Measurements from ENCODE around the gene KIAA1755.

KIAA1755 gene

DNA sequence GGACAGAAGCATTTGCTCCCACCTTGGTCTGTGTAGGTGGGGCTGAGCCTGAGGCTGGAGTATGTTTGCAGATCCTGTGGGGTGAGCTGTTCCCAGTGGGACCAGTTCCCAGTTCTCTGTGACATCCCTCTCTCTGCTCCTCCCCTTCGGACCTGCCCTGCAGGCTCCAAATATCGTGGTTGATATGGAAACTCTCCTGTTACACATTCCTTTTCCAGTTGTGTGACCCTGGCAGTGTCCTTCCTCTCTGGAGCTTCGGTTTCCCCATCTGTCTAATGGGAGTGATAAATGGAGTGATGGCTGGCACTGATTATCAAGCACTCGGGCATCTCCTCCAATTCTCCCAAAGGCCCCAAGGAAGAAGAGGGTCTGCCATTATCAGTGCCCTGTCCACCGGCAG lies 79.8 kb downstream of the KIAA1755 start:
- H3K4me2 ChIP-seq (ENCODE audit: low read depth, low read length, poor library complexity, severe bottlenecking) = no peak overlapping the region
- H3K9me3 ChIP-seq (ENCODE audit: insufficient read depth, low read depth, low read length) = no peaks in the 10 kb centered on the region

DNA sequence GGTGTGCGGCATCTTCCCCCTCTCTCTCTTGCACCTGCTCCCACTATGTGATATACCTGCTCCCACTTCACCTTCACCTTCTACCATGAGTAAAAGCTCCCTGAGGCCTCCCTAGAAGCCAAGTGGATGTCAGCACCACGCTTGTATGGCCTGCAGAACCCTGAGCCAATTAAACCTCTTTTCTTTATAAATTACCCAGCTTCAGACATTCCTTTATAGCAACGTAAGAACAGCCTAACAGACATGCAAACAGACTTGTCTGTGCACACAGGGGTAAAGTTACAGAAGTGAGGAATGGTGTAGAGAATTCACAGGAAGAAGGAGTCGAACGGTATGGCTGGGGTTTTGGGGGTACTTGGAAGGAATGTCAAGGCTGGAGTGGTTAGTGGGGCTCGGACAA lies 80.7 kb downstream of the KIAA1755 start:
- Histone ChIP-seq H2AFZ (ENCODE audit: low read length) (no peak overlapping the region), H3K4me1 (ENCODE audit: insufficient read depth, low read length, poor library complexity, severe bottlenecking) (no peaks in the 10 kb centered on the region), H3K27me3 (ENCODE audit: insufficient read depth, low read length, poor library complexity, severe bottlenecking) (no peaks in the 10 kb centered on the region), H3K4me3 (ENCODE audit: low read length, poor library complexity, severe bottlenecking) (no peak overlapping the region), H3K9me2 (replicated peaks; ENCODE audit: low read depth, low read length) (no peaks in the 10 kb centered on the region), H3K4me2 (ENCODE audit: low read depth, low read length, poor library complexity, severe bottlenecking) (no peak overlapping the region), H3F3A (ENCODE audit: low read depth) (no peaks in the 10 kb centered on the region), H3K36me3 (ENCODE audit: insufficient read depth, low read length) (no peaks in the 10 kb centered on the region), H3K9me3 (ENCODE audit: insufficient read depth, low read depth, low read length) (no peaks in the 10 kb centered on the region), H4K20me1 (ENCODE audit: insufficient read depth, low read length, poor library complexity, severe bottlenecking) (no peaks in the 10 kb centered on the region), H3K79me2 (ENCODE audit: insufficient read depth, low read length) (no peaks in the 10 kb centered on the region), H3K9ac (ENCODE audit: low read depth, low read length, poor library complexity, severe bottlenecking) (no peak overlapping the region)
- TF ChIP-seq, protein P1, sequence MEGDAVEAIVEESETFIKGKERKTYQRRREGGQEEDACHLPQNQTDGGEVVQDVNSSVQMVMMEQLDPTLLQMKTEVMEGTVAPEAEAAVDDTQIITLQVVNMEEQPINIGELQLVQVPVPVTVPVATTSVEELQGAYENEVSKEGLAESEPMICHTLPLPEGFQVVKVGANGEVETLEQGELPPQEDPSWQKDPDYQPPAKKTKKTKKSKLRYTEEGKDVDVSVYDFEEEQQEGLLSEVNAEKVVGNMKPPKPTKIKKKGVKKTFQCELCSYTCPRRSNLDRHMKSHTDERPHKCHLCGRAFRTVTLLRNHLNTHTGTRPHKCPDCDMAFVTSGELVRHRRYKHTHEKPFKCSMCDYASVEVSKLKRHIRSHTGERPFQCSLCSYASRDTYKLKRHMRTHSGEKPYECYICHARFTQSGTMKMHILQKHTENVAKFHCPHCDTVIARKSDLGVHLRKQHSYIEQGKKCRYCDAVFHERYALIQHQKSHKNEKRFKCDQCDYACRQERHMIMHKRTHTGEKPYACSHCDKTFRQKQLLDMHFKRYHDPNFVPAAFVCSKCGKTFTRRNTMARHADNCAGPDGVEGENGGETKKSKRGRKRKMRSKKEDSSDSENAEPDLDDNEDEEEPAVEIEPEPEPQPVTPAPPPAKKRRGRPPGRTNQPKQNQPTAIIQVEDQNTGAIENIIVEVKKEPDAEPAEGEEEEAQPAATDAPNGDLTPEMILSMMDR (conservative IDR thresholded peaks at IDR 0.05; ENCODE audit: low read length) = no peak
- TF ChIP-seq EZH2phosphoT487 (IDR thresholded peaks at IDR 0.05; ENCODE audit: borderline replicate concordance) = no peak

More for the DNA sequence above, 79.8 kb downstream of the KIAA1755 start:
- Histone ChIP-seq H3K4me1 (ENCODE audit: insufficient read depth, low read length, poor library complexity, severe bottlenecking) (no peaks in the 10 kb centered on the region), H3F3A (ENCODE audit: low read depth) (no peaks in the 10 kb centered on the region), H3K4me3 (ENCODE audit: low read length, poor library complexity, severe bottlenecking) (no peak overlapping the region), H3K27me3 (ENCODE audit: insufficient read depth, low read length, poor library complexity, severe bottlenecking) (no peaks in the 10 kb centered on the region), H4K20me1 (ENCODE audit: insufficient read depth, low read length, poor library complexity, severe bottlenecking) (no peaks in the 10 kb centered on the region), H3K9me2 (replicated peaks; ENCODE audit: low read depth, low read length) (no peaks in the 10 kb centered on the region), H2AFZ (ENCODE audit: low read length) (no peak overlapping the region), H3K36me3 (ENCODE audit: insufficient read depth, low read length) (no peaks in the 10 kb centered on the region), H3K9ac (ENCODE audit: low read depth, low read length, poor library complexity, severe bottlenecking) (no peak overlapping the region), H3K79me2 (ENCODE audit: insufficient read depth, low read length) (no peaks in the 10 kb centered on the region)
- TF ChIP-seq, protein P1 (conservative IDR thresholded peaks at IDR 0.05; ENCODE audit: low read length) = no peak
- no peak for TF ChIP-seq EZH2phosphoT487 (IDR thresholded peaks at IDR 0.05; ENCODE audit: borderline replicate concordance)

DNA sequence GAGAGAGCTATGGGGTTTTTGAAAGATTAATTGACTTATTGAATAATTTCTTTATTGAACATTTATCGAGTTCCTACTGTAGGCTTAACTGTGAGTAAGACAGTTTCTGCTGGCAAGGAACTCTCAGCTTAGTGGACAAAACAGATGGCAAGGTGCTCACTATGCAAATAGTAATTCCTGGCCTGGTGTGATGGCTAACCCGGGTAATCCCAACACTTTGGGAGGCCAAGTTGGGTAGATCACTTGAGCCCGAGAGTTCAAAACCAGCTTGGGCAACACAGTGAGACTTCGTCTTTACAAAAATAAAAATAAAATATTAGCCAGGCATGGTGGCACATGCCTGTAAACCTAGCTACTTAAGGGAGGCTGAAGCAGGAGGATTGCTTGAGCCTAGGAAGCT lies 82.0 kb downstream of the KIAA1755 start:
- Histone ChIP-seq H3K9me2 (replicated peaks; ENCODE audit: low read depth, low read length) (no peaks in the 10 kb centered on the region), H3K9me3 (ENCODE audit: insufficient read depth, low read depth, low read length) (no peaks in the 10 kb centered on the region), H2AFZ (ENCODE audit: low read length) (no peak overlapping the region), H3K79me2 (ENCODE audit: insufficient read depth, low read length) (no peaks in the 10 kb centered on the region), H3K36me3 (ENCODE audit: insufficient read depth, low read length) (no peaks in the 10 kb centered on the region), H3K4me3 (ENCODE audit: low read length, poor library complexity, severe bottlenecking) (no peak overlapping the region), H3K9ac (ENCODE audit: low read depth, low read length, poor library complexity, severe bottlenecking) (no peak overlapping the region), H4K20me1 (ENCODE audit: insufficient read depth, low read length, poor library complexity, severe bottlenecking) (no peaks in the 10 kb centered on the region), H3K27me3 (ENCODE audit: insufficient read depth, low read length, poor library complexity, severe bottlenecking) (no peaks in the 10 kb centered on the region), H3F3A (ENCODE audit: low read depth) (no peaks in the 10 kb centered on the region), H3K4me2 (ENCODE audit: low read depth, low read length, poor library complexity, severe bottlenecking) (no peak overlapping the region), H3K4me1 (ENCODE audit: insufficient read depth, low read length, poor library complexity, severe bottlenecking) (no peaks in the 10 kb centered on the region)
- TF ChIP-seq, protein P1 (conservative IDR thresholded peaks at IDR 0.05; ENCODE audit: low read length) = no peak
- TF ChIP-seq EZH2phosphoT487 (IDR thresholded peaks at IDR 0.05; ENCODE audit: borderline replicate concordance) = no peak
